ENCODE results near the gene DNAJC19.

DNAJC19 gene

DNA sequence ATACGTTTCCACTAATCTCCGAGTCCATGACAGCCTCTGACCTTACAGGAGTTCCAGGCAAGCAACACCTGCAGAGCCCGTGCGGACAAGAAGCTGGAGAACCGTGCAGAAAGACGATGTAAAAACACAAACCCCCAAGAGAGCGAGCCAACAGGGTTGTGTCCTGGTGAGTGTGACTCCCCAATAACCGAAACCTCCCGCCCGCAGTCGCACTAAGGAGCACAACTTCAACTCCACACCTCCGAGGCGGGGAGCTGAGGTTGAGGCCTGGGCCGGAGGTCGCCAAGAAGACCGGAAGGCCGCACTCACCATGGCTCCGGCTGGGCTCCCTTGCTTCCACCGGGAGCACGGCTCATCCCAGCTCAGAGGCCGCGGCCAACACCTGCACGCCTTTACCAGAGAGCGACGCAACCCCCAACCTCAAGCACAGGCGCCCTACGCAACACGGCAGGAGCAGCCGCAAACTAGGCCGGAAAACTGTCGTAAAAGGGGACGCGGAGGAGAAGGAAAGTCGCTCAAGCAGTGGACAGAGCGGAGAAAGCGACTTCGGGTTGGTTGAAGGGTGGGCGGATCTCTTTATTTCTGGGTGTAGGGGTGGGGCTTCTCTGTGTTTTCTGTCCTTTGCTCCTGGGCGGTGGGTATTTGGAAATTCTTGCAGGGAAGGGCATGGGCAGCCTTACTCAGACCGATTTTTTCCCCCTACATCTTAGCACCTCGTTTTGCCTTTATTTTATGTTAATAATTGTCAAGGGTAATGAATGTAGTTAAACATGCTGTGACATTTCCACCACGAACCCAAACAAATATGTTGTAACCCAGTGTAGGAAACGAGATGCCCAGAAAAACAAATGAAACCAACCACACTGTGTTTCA lies at the start of gene DNAJC19:
Gene DNAJC19, minus strand, starts transcription at position 446 of the 873 bp plus-strand sequence. Its CDS starts 134 bp downstream, at position 312.
- Histone ChIP-seq H3K4me1 (ENCODE audit: control insufficient read depth in 1 of 2, insufficient read depth in 1 of 2, low read depth in 1 of 2, low read length in 1 of 2) (peaks cover 12 to 17% of the 10 kb centered on the region in 2 experiments), H3K36me3 (peaks cover 10% of the 10 kb centered on the region), H3K27me3 (peaks cover 24% of the 10 kb centered on the region), H3K4me3 (ENCODE audit: low read depth in 1 of 2, low read length in 1 of 2) (peak within 1 kb of the TSS; percentile 58 to 77), H3K27ac (peak within 1 kb of the TSS; percentile 62), H3K9me3 (no peaks in the 10 kb centered on the region)
- TF ChIP-seq, protein P1, sequence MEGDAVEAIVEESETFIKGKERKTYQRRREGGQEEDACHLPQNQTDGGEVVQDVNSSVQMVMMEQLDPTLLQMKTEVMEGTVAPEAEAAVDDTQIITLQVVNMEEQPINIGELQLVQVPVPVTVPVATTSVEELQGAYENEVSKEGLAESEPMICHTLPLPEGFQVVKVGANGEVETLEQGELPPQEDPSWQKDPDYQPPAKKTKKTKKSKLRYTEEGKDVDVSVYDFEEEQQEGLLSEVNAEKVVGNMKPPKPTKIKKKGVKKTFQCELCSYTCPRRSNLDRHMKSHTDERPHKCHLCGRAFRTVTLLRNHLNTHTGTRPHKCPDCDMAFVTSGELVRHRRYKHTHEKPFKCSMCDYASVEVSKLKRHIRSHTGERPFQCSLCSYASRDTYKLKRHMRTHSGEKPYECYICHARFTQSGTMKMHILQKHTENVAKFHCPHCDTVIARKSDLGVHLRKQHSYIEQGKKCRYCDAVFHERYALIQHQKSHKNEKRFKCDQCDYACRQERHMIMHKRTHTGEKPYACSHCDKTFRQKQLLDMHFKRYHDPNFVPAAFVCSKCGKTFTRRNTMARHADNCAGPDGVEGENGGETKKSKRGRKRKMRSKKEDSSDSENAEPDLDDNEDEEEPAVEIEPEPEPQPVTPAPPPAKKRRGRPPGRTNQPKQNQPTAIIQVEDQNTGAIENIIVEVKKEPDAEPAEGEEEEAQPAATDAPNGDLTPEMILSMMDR (IDR thresholded peaks at IDR 0.05) = no peak

DNA sequence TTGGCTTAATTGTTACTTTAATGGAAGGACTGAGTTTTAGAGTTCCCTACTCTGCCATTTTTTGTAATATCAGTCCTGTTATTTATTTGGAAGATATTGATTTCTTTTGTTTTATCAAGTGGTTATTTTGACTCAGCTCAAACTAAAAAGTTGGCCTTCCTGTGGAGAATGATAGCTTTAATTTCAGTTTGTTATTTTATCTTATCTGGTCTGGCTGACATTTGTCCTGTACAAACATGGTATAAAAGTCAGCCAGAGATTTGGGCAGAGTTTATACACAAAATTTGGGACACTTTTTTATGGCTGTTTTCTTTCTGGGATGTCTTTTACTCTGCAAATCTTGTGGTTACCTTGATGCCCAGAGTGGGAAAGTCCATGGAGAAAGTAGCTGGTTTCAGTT lies 41.4 kb upstream of the DNAJC19 start:
- TF ChIP-seq, protein P1 (IDR thresholded peaks at IDR 0.05) = no peak
- no peaks in the 10 kb centered on the region for H3K9me3 ChIP-seq
- H3K27ac ChIP-seq = no peak overlapping the region
- no peaks in the 10 kb centered on the region for H3K36me3 ChIP-seq
- no peaks in the 10 kb centered on the region for H3K27me3 ChIP-seq
- no peak overlapping the region for H3K4me3 ChIP-seq (ENCODE audit: low read depth in 1 of 2, low read length in 1 of 2)
- H3K4me1 ChIP-seq (ENCODE audit: control insufficient read depth in 1 of 2, insufficient read depth in 1 of 2, low read depth in 1 of 2, low read length in 1 of 2) = no peaks in the 10 kb centered on the region

DNA sequence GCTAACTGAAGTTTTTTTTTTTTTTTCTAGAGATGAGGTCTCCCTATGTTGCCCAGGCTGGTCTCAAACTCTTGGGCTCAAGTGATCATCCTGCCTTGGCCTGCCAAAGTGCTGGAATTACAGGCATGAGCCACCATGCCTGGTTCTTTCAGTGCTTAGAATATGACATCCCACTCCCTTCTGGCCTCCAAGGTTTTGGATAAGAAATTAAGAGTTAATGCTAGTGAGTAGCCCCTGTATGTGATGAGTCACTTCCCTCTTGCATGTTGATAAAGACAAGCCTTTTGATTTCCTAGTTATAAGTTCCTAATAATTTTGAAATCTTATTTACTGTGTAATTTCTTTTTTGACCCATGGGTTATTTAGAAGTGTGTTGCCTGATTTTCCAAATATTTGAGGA lies 35.7 kb upstream of the DNAJC19 start:
- Histone ChIP-seq H3K27me3 (no peaks in the 10 kb centered on the region), H3K9me3 (no peaks in the 10 kb centered on the region), H3K36me3 (no peaks in the 10 kb centered on the region), H3K27ac (no peak overlapping the region), H3K4me3 (ENCODE audit: low read depth in 1 of 2, low read length in 1 of 2) (no peak overlapping the region), H3K4me1 (ENCODE audit: control insufficient read depth in 1 of 2, insufficient read depth in 1 of 2, low read depth in 1 of 2, low read length in 1 of 2) (no peaks in the 10 kb centered on the region)
- TF ChIP-seq, protein P1 (IDR thresholded peaks at IDR 0.05) = no peak

DNA sequence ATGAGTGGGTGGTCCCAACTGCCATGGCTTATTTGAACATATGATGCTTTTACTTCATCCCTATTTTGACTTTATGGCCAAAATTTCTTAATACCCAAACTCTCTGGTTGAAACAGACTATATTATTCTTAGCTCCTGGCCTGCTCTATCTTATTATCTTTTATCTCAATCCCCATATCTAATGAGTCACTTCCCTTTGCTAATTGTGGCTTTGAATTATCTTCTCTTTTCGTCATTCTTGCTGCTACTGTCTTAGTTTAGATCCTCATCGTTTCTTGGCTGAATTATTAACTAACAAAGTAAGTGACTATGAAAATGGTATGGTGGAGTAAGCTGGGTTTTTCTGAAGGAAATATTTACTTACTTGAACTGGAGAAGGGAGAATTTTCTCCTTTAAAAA lies 28.2 kb upstream of the DNAJC19 start:
- Histone ChIP-seq H3K4me3 (ENCODE audit: low read depth in 1 of 2, low read length in 1 of 2) (no peak overlapping the region), H3K27ac (no peak overlapping the region), H3K4me1 (ENCODE audit: control insufficient read depth in 1 of 2, insufficient read depth in 1 of 2, low read depth in 1 of 2, low read length in 1 of 2) (no peaks in the 10 kb centered on the region), H3K27me3 (no peaks in the 10 kb centered on the region), H3K9me3 (no peaks in the 10 kb centered on the region), H3K36me3 (no peaks in the 10 kb centered on the region)
- TF ChIP-seq, protein P1 (IDR thresholded peaks at IDR 0.05) = no peak

DNA sequence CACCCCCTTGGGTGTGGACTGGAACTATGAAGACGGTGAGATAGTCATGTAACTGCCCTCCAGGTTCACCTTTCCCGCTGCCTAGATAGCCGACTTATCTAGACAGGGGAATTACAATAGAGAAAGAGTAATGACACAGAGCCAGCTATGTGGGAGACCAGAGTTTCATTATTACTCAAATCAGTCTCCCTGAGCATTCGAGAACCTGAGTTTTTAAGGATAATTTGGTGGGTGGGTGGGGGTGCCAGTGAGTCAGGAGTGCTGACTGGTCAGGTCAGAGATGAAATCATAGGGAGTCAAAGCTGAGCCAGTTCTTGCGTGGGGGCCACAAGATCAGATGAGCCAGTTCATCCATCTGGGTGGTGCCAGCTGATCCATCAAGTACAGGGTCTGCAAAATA lies 19.7 kb upstream of the DNAJC19 start:
- Histone ChIP-seq H3K4me1 (ENCODE audit: control insufficient read depth in 1 of 2, insufficient read depth in 1 of 2, low read depth in 1 of 2, low read length in 1 of 2) (no peaks in the 10 kb centered on the region), H3K36me3 (no peaks in the 10 kb centered on the region), H3K27me3 (no peaks in the 10 kb centered on the region), H3K27ac (no peak overlapping the region), H3K4me3 (ENCODE audit: low read depth in 1 of 2, low read length in 1 of 2) (no peak overlapping the region), H3K9me3 (no peaks in the 10 kb centered on the region)
- TF ChIP-seq, protein P1 (IDR thresholded peaks at IDR 0.05) = no peak

Measured in neutrophil (primary cell).